Measurements from ENCODE around the gene MGAM2. TPM values are rescaled to one million over a fixed set of nuclear protein-coding genes. Genes with fewer than 3 reads are reported as not detected.

MGAM2 gene
- total and polyA plus RNA-seq, 2 donors = 0.02 to 0.09 TPM

GRCh38 chr7:142110638-142111037, 880 bp upstream of the MGAM2 start:
- Histone ChIP-seq H3K36me3 (ENCODE audit: control insufficient read depth in 2 of 2, insufficient read depth in 2 of 2, low read length in 1 of 2) (no peaks in the 10 kb centered on the region), H3K27ac (ENCODE audit: low read depth in 1 of 2, low read length in 1 of 2) (no peak overlapping the region), H3K4me1 (ENCODE audit: control insufficient read depth in 2 of 2, insufficient read depth in 2 of 2, low read length in 2 of 2) (no peaks in the 10 kb centered on the region), H3K4me3 (ENCODE audit: low read length in 2 of 2) (no peak overlapping the region), H3K27me3 (ENCODE audit: control insufficient read depth in 2 of 2, insufficient read depth in 1 of 2, low read length in 1 of 2) (no peaks in the 10 kb centered on the region), H3K9me3 (ENCODE audit: control insufficient read depth in 2 of 2, insufficient read depth in 1 of 2, low read length in 1 of 2) (no peaks in the 10 kb centered on the region)
- WGBS = 87% methylated on average over 3 of the region's 3 CpGs
- no peak for DNase-seq (ENCODE audit: low read depth in 6 of 9, low spot score in 9 of 9)

- H3K4me1 ChIP-seq (ENCODE audit: control insufficient read depth in 2 of 2, insufficient read depth in 2 of 2, low read length in 2 of 2) = no peaks in the 10 kb centered on the region
- 92% methylated on average over 1 of the region's 1 CpG for WGBS
- no peaks in the 10 kb centered on the region for H3K9me3 ChIP-seq (ENCODE audit: control insufficient read depth in 2 of 2, insufficient read depth in 1 of 2, low read length in 1 of 2)
Measured at GRCh38 chr7:142112086-142112485, 568 bp downstream of the MGAM2 start.

GRCh38 chr7:142114207-142114606, 2.7 kb downstream of the MGAM2 start:
- 89% methylated on average over 3 of the region's 3 CpGs for WGBS
- no peaks in the 10 kb centered on the region for H3K9me3 ChIP-seq (ENCODE audit: control insufficient read depth in 2 of 2, insufficient read depth in 1 of 2, low read length in 1 of 2)
- no peak for DNase-seq (ENCODE audit: low read depth in 6 of 9, low spot score in 9 of 9)
- H3K4me1 ChIP-seq (ENCODE audit: control insufficient read depth in 2 of 2, insufficient read depth in 2 of 2, low read length in 2 of 2) = no peaks in the 10 kb centered on the region
- no peaks in the 10 kb centered on the region for H3K36me3 ChIP-seq (ENCODE audit: control insufficient read depth in 2 of 2, insufficient read depth in 2 of 2, low read length in 1 of 2)
- H3K27me3 ChIP-seq (ENCODE audit: control insufficient read depth in 2 of 2, insufficient read depth in 1 of 2, low read length in 1 of 2) = no peaks in the 10 kb centered on the region
- no peak overlapping the region for H3K27ac ChIP-seq (ENCODE audit: low read depth in 1 of 2, low read length in 1 of 2)
- no peak overlapping the region for H3K4me3 ChIP-seq (ENCODE audit: low read length in 2 of 2)

More at GRCh38 chr7:142112086-142112485, 568 bp downstream of the MGAM2 start:
- no peaks in the 10 kb centered on the region for H3K27me3 ChIP-seq (ENCODE audit: control insufficient read depth in 2 of 2, insufficient read depth in 1 of 2, low read length in 1 of 2)
- DNase-seq (ENCODE audit: low read depth in 6 of 9, low spot score in 9 of 9) = no peak
- H3K36me3 ChIP-seq (ENCODE audit: control insufficient read depth in 2 of 2, insufficient read depth in 2 of 2, low read length in 1 of 2) = no peaks in the 10 kb centered on the region
- H3K4me3 ChIP-seq (ENCODE audit: low read length in 2 of 2) = no peak overlapping the region
- H3K27ac ChIP-seq (ENCODE audit: low read depth in 1 of 2, low read length in 1 of 2) = no peak overlapping the region

GRCh38 chr7:142120524-142120923, 9.0 kb downstream of the MGAM2 start:
- Histone ChIP-seq H3K4me3 (ENCODE audit: low read length in 2 of 2) (no peak overlapping the region), H3K36me3 (ENCODE audit: control insufficient read depth in 2 of 2, insufficient read depth in 2 of 2, low read length in 1 of 2) (no peaks in the 10 kb centered on the region), H3K4me1 (ENCODE audit: control insufficient read depth in 2 of 2, insufficient read depth in 2 of 2, low read length in 2 of 2) (no peaks in the 10 kb centered on the region), H3K9me3 (ENCODE audit: control insufficient read depth in 2 of 2, insufficient read depth in 1 of 2, low read length in 1 of 2) (no peaks in the 10 kb centered on the region), H3K27me3 (ENCODE audit: control insufficient read depth in 2 of 2, insufficient read depth in 1 of 2, low read length in 1 of 2) (no peaks in the 10 kb centered on the region), H3K27ac (ENCODE audit: low read depth in 1 of 2, low read length in 1 of 2) (no peak overlapping the region)
- DNase-seq (ENCODE audit: low read depth in 6 of 9, low spot score in 9 of 9) = no peak
- 94% methylated on average over 4 of the region's 4 CpGs for WGBS

GRCh38 chr7:142123184-142123583, 11.7 kb downstream of the MGAM2 start:
- no peaks in the 10 kb centered on the region for H3K9me3 ChIP-seq (ENCODE audit: control insufficient read depth in 2 of 2, insufficient read depth in 1 of 2, low read length in 1 of 2)
- WGBS = 97% methylated on average over 3 of the region's 3 CpGs
- no peaks in the 10 kb centered on the region for H3K27me3 ChIP-seq (ENCODE audit: control insufficient read depth in 2 of 2, insufficient read depth in 1 of 2, low read length in 1 of 2)
- H3K36me3 ChIP-seq (ENCODE audit: control insufficient read depth in 2 of 2, insufficient read depth in 2 of 2, low read length in 1 of 2) = no peaks in the 10 kb centered on the region
- no peak overlapping the region for H3K27ac ChIP-seq (ENCODE audit: low read depth in 1 of 2, low read length in 1 of 2)
- H3K4me1 ChIP-seq (ENCODE audit: control insufficient read depth in 2 of 2, insufficient read depth in 2 of 2, low read length in 2 of 2) = no peaks in the 10 kb centered on the region
- H3K4me3 ChIP-seq (ENCODE audit: low read length in 2 of 2) = no peak overlapping the region
- no peak for DNase-seq (ENCODE audit: low read depth in 6 of 9, low spot score in 9 of 9)

- Histone ChIP-seq H3K27me3 (ENCODE audit: control insufficient read depth in 2 of 2, insufficient read depth in 1 of 2, low read length in 1 of 2) (no peaks in the 10 kb centered on the region), H3K36me3 (ENCODE audit: control insufficient read depth in 2 of 2, insufficient read depth in 2 of 2, low read length in 1 of 2) (no peaks in the 10 kb centered on the region), H3K27ac (ENCODE audit: low read depth in 1 of 2, low read length in 1 of 2) (no peak overlapping the region), H3K4me3 (ENCODE audit: low read length in 2 of 2) (no peak overlapping the region), H3K9me3 (ENCODE audit: control insufficient read depth in 2 of 2, insufficient read depth in 1 of 2, low read length in 1 of 2) (no peaks in the 10 kb centered on the region), H3K4me1 (ENCODE audit: control insufficient read depth in 2 of 2, insufficient read depth in 2 of 2, low read length in 2 of 2) (no peaks in the 10 kb centered on the region)
- no peak for DNase-seq (ENCODE audit: low read depth in 6 of 9, low spot score in 9 of 9)
- 96% methylated on average over 1 of the region's 1 CpG for WGBS
Measured at GRCh38 chr7:142125256-142125955, 13.9 kb downstream of the MGAM2 start.

- WGBS = 91% methylated on average over 2 of the region's 2 CpGs
Measured at GRCh38 chr7:142130267-142130666, 18.7 kb downstream of the MGAM2 start.

GRCh38 chr7:142131439-142132185, 20.1 kb downstream of the MGAM2 start:
- no peaks in the 10 kb centered on the region for H3K4me1 ChIP-seq (ENCODE audit: control insufficient read depth in 2 of 2, insufficient read depth in 2 of 2, low read length in 2 of 2)
- H3K36me3 ChIP-seq (ENCODE audit: control insufficient read depth in 2 of 2, insufficient read depth in 2 of 2, low read length in 1 of 2) = no peaks in the 10 kb centered on the region
- H3K27ac ChIP-seq (ENCODE audit: low read depth in 1 of 2, low read length in 1 of 2) = no peak overlapping the region
- no peaks in the 10 kb centered on the region for H3K27me3 ChIP-seq (ENCODE audit: control insufficient read depth in 2 of 2, insufficient read depth in 1 of 2, low read length in 1 of 2)
- no peaks in the 10 kb centered on the region for H3K9me3 ChIP-seq (ENCODE audit: control insufficient read depth in 2 of 2, insufficient read depth in 1 of 2, low read length in 1 of 2)
- DNase-seq (ENCODE audit: low read depth in 6 of 9, low spot score in 9 of 9) = peak in 2 of 9 donors; percentile 8 to 41
- no peak overlapping the region for H3K4me3 ChIP-seq (ENCODE audit: low read length in 2 of 2)
- WGBS = 95% methylated on average over 4 of the region's 4 CpGs

More at GRCh38 chr7:142130267-142130666, 18.7 kb downstream of the MGAM2 start:
- H3K4me3 ChIP-seq (ENCODE audit: low read length in 2 of 2) = no peak overlapping the region
- H3K4me1 ChIP-seq (ENCODE audit: control insufficient read depth in 2 of 2, insufficient read depth in 2 of 2, low read length in 2 of 2) = no peaks in the 10 kb centered on the region
- H3K27ac ChIP-seq (ENCODE audit: low read depth in 1 of 2, low read length in 1 of 2) = no peak overlapping the region
- H3K36me3 ChIP-seq (ENCODE audit: control insufficient read depth in 2 of 2, insufficient read depth in 2 of 2, low read length in 1 of 2) = no peaks in the 10 kb centered on the region
- H3K9me3 ChIP-seq (ENCODE audit: control insufficient read depth in 2 of 2, insufficient read depth in 1 of 2, low read length in 1 of 2) = no peaks in the 10 kb centered on the region
- H3K27me3 ChIP-seq (ENCODE audit: control insufficient read depth in 2 of 2, insufficient read depth in 1 of 2, low read length in 1 of 2) = no peaks in the 10 kb centered on the region
- DNase-seq (ENCODE audit: low read depth in 6 of 9, low spot score in 9 of 9) = peak in 1 of 9 donors; percentile 20

- WGBS = 98% methylated on average over 8 of the region's 8 CpGs
- no peaks in the 10 kb centered on the region for H3K9me3 ChIP-seq (ENCODE audit: control insufficient read depth in 2 of 2, insufficient read depth in 1 of 2, low read length in 1 of 2)
- no peak overlapping the region for H3K27ac ChIP-seq (ENCODE audit: low read depth in 1 of 2, low read length in 1 of 2)
- H3K4me1 ChIP-seq (ENCODE audit: control insufficient read depth in 2 of 2, insufficient read depth in 2 of 2, low read length in 2 of 2) = no peaks in the 10 kb centered on the region
- H3K4me3 ChIP-seq (ENCODE audit: low read length in 2 of 2) = no peak overlapping the region
- H3K36me3 ChIP-seq (ENCODE audit: control insufficient read depth in 2 of 2, insufficient read depth in 2 of 2, low read length in 1 of 2) = no peaks in the 10 kb centered on the region
- H3K27me3 ChIP-seq (ENCODE audit: control insufficient read depth in 2 of 2, insufficient read depth in 1 of 2, low read length in 1 of 2) = no peaks in the 10 kb centered on the region
- peak in 3 of 9 donors; percentile 16 to 56 (median 30) for DNase-seq (ENCODE audit: low read depth in 6 of 9, low spot score in 9 of 9)
Measured at GRCh38 chr7:142133731-142134148, 22.2 kb downstream of the MGAM2 start.

Data from thymus (tissue), 11 donors.